Muscle layer of duodenum (tissue), 2 donors: Measurements from ENCODE around the gene DAZ4.
"Not testable (repeated sequence)": the region's sequence is repeated elsewhere in the genome, so short reads cannot be mapped to it uniquely, and the experiment has no call there.

Experiments used
- H3K27ac ChIP-seq: one replicate; pipeline ENCODE4 v1.7.0; 2013; ENCODE audit warnings: mild to moderate bottlenecking, low read length
- H3K27me3 ChIP-seq: one replicate; pipeline ENCODE4 v1.7.0; 2013; ENCODE audit warnings: low read depth, mild to moderate bottlenecking, control low read depth, low read length
- H3K36me3 ChIP-seq, 2 donors: one replicate each; pipeline ENCODE4 v1.7.0; 2013; ENCODE audit warnings: low read length in 2 of 2, control low read depth in 1 of 2, mild to moderate bottlenecking in 1 of 2; ENCODE audit not compliant: insufficient read depth in 2 of 2, control insufficient read depth in 1 of 2
- H3K4me1 ChIP-seq, 2 donors: one replicate each; pipeline ENCODE4 v1.7.0; 2013; ENCODE audit warnings: low read length in 2 of 2, mild to moderate bottlenecking in 2 of 2, control low read depth in 1 of 2, moderate library complexity in 1 of 2; ENCODE audit not compliant: insufficient read depth in 2 of 2, control insufficient read depth in 1 of 2
- H3K4me3 ChIP-seq, 2 donors: one replicate each; pipeline ENCODE4 v1.7.0; 2013; ENCODE audit warnings: low read length in 2 of 2, low read depth in 1 of 2, mild to moderate bottlenecking in 1 of 2
- H3K9me3 ChIP-seq, 2 donors: one replicate each; pipeline ENCODE4 v1.7.0; 2013; ENCODE audit warnings: low read length in 2 of 2, control low read depth in 1 of 2, mild to moderate bottlenecking in 1 of 2; ENCODE audit not compliant: control insufficient read depth in 1 of 2
- donor health status: healthy.

DAZ4 gene, protein sequence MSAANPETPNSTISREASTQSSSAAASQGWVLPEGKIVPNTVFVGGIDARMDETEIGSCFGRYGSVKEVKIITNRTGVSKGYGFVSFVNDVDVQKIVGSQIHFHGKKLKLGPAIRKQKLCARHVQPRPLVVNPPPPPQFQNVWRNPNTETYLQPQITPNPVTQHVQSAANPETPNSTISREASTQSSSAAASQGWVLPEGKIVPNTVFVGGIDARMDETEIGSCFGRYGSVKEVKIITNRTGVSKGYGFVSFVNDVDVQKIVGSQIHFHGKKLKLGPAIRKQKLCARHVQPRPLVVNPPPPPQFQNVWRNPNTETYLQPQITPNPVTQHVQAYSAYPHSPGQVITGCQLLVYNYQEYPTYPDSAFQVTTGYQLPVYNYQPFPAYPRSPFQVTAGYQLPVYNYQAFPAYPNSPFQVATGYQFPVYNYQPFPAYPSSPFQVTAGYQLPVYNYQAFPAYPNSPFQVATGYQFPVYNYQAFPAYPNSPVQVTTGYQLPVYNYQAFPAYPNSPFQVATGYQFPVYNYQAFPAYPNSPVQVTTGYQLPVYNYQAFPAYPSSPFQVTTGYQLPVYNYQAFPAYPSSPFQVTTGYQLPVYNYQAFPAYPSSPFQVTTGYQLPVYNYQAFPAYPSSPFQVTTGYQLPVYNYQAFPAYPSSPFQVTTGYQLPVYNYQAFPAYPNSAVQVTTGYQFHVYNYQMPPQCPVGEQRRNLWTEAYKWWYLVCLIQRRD

DNA sequence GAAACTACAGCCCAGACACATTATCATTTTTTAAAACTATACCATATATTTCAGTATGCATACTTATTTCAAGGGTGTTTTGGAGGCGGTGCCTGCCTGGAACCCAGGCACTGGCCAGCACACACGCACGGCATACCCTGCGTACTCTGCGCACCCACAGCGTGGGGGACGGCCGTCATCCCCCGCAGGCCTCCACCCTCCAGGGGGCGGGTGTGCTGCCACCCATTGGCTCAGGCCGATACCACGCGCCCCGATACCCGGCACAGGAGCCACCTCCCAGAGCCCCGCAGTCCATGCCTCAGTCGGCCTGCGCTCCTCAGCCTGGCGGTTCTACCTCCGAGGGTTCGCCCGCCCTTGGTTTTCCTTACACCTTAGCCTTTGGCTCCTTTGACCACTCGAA is at the start of gene DAZ4:
DAZ4 (plus strand) TSS at position 301 of the 400 bp plus-strand sequence. CDS start 208 bp downstream, outside the sequence.
- H3K9me3 ChIP-seq, H3K27ac ChIP-seq, H3K27me3 ChIP-seq, H3K36me3 ChIP-seq, H3K4me1 ChIP-seq, H3K4me3 ChIP-seq: not testable (repeated sequence)

GRCh38 chrY:24813293-24813692 is 20.4 kb upstream of the DAZ4 start, which contains the start of gene DAZ3:
DAZ3 (minus strand) TSS chrY:24813393; CDS start chrY:24813185, 208 bp downstream.
- not testable (repeated sequence) for H3K27ac ChIP-seq, H3K4me3 ChIP-seq, H3K9me3 ChIP-seq, H3K27me3 ChIP-seq, H3K4me1 ChIP-seq, H3K36me3 ChIP-seq

GRCh38 chrY:24821836-24822235 is 11.9 kb upstream of the DAZ4 start:
- H3K4me1 ChIP-seq, H3K27ac ChIP-seq, H3K4me3 ChIP-seq, H3K27me3 ChIP-seq, H3K9me3 ChIP-seq, H3K36me3 ChIP-seq: not testable (repeated sequence)

GRCh38 chrY:24824184-24824879 is 9.4 kb upstream of the DAZ4 start:
- not testable (repeated sequence) for H3K4me1 ChIP-seq, H3K27me3 ChIP-seq, H3K4me3 ChIP-seq, H3K27ac ChIP-seq, H3K36me3 ChIP-seq, H3K9me3 ChIP-seq

DNA sequence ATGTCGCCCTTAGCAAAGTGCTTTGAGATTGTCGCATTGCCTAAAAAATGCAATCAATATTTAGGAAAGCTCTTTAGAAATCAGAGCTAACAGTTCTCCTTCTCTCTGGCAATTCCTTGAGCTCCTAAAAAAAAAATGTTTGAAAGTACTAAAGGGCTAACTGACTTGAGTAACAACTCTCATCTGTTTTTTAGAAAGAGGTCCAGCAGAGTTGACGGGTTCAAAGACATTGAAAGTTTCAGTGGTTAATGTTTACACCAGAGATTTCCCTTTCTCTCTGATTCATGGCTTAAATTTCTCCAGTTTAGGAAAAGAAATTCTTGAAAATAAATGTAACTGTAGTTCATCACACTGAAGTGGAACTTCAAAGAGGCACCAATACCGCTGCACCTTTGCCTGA is 8.7 kb upstream of the DAZ4 start:
- H3K9me3 ChIP-seq, H3K36me3 ChIP-seq, H3K4me1 ChIP-seq, H3K4me3 ChIP-seq, H3K27me3 ChIP-seq, H3K27ac ChIP-seq: not testable (repeated sequence)
